NCI-H510A treated with DMSO at 0.1 percent for 48 hours (cell line): Measurements from ENCODE around the gene ITPR3.
"Not testable (repeated sequence)": the region's sequence is repeated elsewhere in the genome, so short reads cannot be mapped to it uniquely, and the experiment has no call there.

Experiments used
- DNase-seq: peaks from one replicate; lab custom pipeline; 2025; lab: John Stamatoyannopoulos, UW

The ITPR3 gene

GRCh38 chr6:33613795-33614168 is 7.3 kb upstream of the ITPR3 start:
- DNase-seq, result no peak

- DNase-seq, result no peak
These were observed 5.0 kb upstream of the ITPR3 start for GRCh38 chr6:33616113-33616512.

DNA sequence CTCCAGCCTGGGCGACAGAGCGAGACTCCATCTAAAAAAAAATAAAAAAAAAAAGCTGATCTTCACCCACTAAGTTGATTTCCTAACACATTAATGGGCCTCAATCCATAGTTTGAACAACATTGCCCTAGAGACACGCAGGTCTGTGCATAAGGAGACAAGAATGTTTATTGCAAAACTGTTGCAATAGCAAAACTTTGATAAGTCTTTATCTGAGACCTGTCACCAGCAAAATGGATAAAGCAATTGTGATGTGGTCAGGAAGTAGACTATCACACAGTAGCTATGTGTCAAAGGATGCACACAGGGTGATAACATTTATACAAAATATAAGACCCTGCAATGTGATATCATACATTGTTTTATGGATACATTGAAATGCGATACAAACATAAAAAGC is 4.2 kb upstream of the ITPR3 start:
- no peak for DNase-seq

- DNase-seq, result no peak
These were observed 1.8 kb upstream of the ITPR3 start for GRCh38 chr6:33619166-33619840.

GRCh38 chr6:33620158-33620855 is 815 bp upstream of the ITPR3 start:
- peak; percentile 61 for DNase-seq

DNA sequence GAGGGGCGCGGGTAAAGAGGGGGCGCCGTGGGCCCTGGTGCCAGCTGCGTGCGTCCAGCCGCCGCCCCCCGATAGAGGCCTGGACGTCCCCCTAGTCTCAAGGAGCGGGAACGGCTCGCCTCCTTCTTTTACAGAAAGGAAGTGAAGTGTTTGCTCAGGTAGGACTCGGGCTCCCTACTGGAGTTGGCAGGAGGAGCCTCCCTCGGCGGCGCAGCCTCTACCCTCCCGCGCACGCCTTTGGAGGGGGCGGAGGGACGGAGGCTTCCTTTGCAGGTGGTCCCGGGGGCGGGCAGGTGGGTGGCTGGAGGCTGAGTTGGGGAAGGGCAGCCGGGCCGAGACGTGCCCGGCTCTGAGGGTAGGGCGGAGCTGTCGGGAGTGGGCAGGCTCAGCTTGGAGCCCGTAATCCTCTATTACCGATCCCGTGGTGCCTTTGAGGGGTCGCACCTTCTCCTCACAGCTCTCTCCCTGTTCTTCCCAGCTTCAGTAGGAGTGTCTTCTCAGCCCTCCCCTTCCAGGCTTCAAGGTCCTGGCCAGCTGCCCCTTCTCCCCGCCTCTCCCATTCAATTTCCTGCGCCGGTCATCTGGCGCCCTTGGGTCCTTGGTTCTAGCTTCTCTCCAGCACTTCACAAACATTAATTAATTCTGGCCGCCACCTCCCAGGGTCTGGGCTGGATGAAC is 728 bp downstream of the ITPR3 start:
- DNase-seq, result peak; percentile 79

GRCh38 chr6:33622456-33623431 is 1.6 kb downstream of the ITPR3 start:
- DNase-seq, result no peak

GRCh38 chr6:33623895-33624381 is 2.8 kb downstream of the ITPR3 start:
- no peak for DNase-seq

GRCh38 chr6:33624856-33625255 is 3.7 kb downstream of the ITPR3 start:
- no peak for DNase-seq

- no peak for DNase-seq
These were observed 6.8 kb downstream of the ITPR3 start for GRCh38 chr6:33627876-33628275.

GRCh38 chr6:33628401-33628964 is 7.4 kb downstream of the ITPR3 start:
- peak; percentile 96 for DNase-seq

GRCh38 chr6:33630014-33630413 is 8.9 kb downstream of the ITPR3 start:
- DNase-seq, result no peak

- DNase-seq, result not testable (repeated sequence)
These were observed 10.4 kb downstream of the ITPR3 start for GRCh38 chr6:33631521-33631920.

DNA sequence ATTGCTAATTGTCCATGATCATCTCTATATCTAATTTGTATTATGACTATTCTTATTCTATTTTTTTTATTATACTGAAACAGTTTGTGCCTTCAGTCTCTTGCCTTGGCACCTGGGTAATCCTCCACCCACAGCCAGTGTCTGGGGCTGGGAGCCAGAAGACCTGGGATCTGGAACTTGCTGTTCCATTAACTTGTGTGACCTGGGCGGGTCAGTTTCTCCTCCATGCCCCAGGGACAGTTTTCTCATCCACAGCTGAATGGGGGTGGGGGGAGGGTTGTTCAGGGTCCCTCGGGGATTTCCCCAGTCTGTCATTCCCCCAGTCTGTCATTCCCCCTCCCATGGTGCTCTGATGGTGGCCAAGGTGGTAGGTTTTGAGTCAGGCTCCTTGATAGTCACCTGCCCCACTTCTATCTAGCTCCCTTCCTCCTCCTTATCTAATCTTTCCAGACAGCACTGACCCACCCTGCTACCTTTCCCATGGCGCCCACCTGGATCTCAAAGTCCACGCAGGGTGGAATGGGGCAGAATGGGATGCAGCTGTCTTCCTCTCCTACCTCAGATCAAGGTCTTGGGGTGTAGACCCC is 10.9 kb downstream of the ITPR3 start:
- no peak for DNase-seq

GRCh38 chr6:33632558-33633039 is 11.5 kb downstream of the ITPR3 start:
- DNase-seq, result peak; percentile 32

- DNase-seq, result no peak
These were observed 12.0 kb downstream of the ITPR3 start for GRCh38 chr6:33633084-33633461.

GRCh38 chr6:33633462-33634158 is 12.5 kb downstream of the ITPR3 start:
- DNase-seq, result peak; percentile 65

DNA sequence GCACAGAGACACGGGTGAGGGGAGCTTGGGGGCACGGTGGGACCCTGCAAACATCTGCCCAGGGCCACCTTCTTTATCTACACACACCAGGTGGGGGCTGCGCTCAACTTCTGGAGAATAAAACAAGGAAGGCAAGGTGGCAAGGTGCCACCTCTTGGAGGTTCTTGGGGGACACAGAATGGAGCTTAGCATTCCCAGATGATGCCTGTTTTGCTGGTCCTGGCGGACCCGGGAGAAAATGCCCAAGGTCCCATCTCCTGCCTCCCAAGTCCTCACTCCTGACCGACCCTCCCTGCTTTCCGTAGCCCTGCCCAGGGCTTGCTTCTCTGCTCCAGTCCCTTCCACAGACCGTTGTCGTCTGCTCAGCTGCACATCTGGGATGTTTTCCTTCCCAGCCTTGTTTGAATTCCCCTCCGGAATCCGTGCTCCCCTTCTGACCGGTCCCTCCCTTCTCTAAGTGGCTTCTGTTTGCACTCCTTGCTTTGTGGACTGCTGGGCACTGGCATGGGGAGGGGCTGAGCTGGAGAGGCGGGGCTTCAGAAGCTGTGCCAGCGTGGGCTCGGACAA is 13.1 kb downstream of the ITPR3 start:
- DNase-seq, result peak; percentile 84

DNA sequence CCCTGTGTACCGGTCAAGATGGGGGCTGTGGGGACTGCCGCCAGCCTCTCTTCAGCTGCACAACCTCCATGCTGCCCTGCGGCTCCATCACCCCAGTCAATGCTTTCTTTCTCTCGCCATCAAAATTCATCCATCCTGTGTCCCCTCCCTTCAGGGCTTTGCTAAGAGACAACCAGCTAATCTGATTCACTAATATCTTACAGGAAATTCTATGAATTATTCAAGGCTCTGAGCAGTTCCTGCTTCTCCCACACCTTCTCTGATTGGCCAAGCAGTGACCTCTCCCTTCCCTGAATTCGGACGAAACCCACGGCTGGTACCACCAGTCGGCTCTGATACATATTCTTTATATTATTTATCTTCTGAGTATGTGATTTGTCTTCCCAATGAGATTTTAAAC is 13.8 kb downstream of the ITPR3 start:
- DNase-seq, result no peak

DNA sequence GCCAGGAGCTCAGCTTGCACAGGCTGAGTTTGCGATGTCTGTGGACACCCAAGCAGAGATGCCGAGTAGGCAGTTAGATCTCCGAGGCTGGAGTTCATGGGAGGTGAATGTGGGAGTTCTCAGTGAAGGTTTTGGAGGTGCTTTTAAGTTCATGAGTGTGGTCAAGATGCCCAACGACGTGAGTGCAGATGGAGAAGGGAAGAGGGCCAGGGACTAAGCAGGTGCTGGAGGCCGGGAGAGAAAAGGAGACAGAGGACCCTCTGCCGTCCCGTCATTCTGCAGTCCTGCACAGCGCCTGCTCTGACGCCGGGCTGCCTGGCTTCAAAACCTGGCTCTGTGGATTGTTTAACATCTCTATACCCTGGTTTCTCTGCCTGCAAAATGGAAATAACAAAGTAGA is 15.5 kb downstream of the ITPR3 start:
- no peak for DNase-seq
